Stimulated activated CD8-positive, alpha-beta memory T cell treated with anti-CD3 and anti-CD28 coated beads, Interleukin-12 subunit alpha, Interleukin-12 subunit beta, amount 100 ng/mL, for 24 hours (primary cell): Measurements from ENCODE around the gene EPHA5.

Experiments used
- DNase-seq: peaks from one replicate; pipeline ENCODE4 v3.0.0-alpha.2; 2020; ENCODE audit errors: extremely low read depth

The EPHA5 gene

GRCh38 chr4:65670331-65671031 lies at the start of gene EPHA5:
TSS of gene EPHA5 (minus strand) at chr4:65670489. CDS start at chr4:65669742, 747 bp downstream.
- no peak for DNase-seq

GRCh38 chr4:65719635-65720034 lies 49.3 kb upstream of the EPHA5 start:
- DNase-seq: no peak

- DNase-seq: no peak
These were observed 28.3 kb upstream of the EPHA5 start for GRCh38 chr4:65698631-65699030.

- DNase-seq: no peak
These were observed 26.1 kb upstream of the EPHA5 start for GRCh38 chr4:65696436-65696835.

- DNase-seq: no peak
These were observed 1.1 kb upstream of the EPHA5 start for GRCh38 chr4:65671372-65671771.

- no peak for DNase-seq
These were observed 314 bp downstream of the EPHA5 start for GRCh38 chr4:65670020-65670330.

GRCh38 chr4:65669111-65670019 lies 924 bp downstream of the EPHA5 start:
- no peak for DNase-seq

GRCh38 chr4:65668201-65669089 lies 1.8 kb downstream of the EPHA5 start:
- DNase-seq: no peak

- no peak for DNase-seq
These were observed 2.7 kb downstream of the EPHA5 start for GRCh38 chr4:65667506-65668041.

- DNase-seq: no peak
These were observed 4.3 kb downstream of the EPHA5 start for GRCh38 chr4:65665771-65666523.

GRCh38 chr4:65661471-65661870 lies 8.8 kb downstream of the EPHA5 start:
- DNase-seq: no peak

- DNase-seq: no peak
These were observed 12.2 kb downstream of the EPHA5 start for GRCh38 chr4:65658117-65658516.

- DNase-seq: no peak
These were observed 14.3 kb downstream of the EPHA5 start for GRCh38 chr4:65656008-65656407.

- no peak for DNase-seq
These were observed 15.3 kb downstream of the EPHA5 start for GRCh38 chr4:65654976-65655375.

GRCh38 chr4:65653740-65654361 lies 16.4 kb downstream of the EPHA5 start:
- DNase-seq: no peak

- no peak for DNase-seq
These were observed 18.5 kb downstream of the EPHA5 start for GRCh38 chr4:65651751-65652150.

- no peak for DNase-seq
These were observed 19.3 kb downstream of the EPHA5 start for GRCh38 chr4:65651031-65651430.

- DNase-seq: no peak
These were observed 24.2 kb downstream of the EPHA5 start for GRCh38 chr4:65646136-65646535.

GRCh38 chr4:65645185-65645584 lies 25.1 kb downstream of the EPHA5 start:
- no peak for DNase-seq

- DNase-seq: no peak
These were observed 35.1 kb downstream of the EPHA5 start for GRCh38 chr4:65635051-65635821.
